ENCODE measurements around the gene HIP1. TPM values are rescaled to one million over a fixed set of nuclear protein-coding genes. Genes with fewer than 3 reads are reported as not detected.

HIP1 gene
- total RNA-seq, 1 experiment from 2014 or later = 43.3 TPM

DNA sequence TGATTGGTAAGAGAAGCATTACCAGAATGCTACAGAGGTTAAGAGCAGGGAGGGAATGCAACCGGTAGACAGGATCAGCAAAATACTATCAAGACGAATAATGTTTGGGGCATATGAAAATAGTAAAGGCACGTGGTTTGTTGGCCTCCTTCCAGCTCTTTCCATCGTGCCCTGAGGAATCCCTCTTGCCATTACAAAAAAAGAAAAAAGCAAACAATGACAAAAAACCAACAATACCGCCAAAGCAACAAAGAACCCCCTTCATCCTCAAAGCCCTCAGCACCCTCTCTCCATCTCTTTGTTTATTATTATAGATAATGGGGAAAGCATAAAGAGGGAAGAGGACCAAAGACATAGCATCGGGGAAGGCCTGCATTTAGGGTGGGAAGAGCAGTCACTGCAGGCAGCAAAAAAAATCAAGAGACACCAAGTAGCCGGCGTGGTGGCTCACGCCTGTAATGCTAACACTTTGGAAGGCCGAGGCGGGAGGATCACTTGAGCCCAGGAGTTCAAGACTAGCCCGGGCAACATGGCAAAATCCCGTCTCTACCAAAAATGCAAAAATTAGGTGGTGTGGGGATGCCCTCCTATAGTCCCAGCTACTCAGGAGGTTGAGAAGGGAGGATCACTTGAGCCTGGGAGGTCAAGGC is 78.0 kb downstream of the HIP1 start:
- ATAC-seq (no peak), DNase-seq (ENCODE audit: low read depth, low spot score) (no peak)
- Histone ChIP-seq H3K27me3 (ENCODE audit: control insufficient read depth, insufficient read depth, low read length) (no peaks in the 10 kb centered on the region), H3K27ac (ENCODE audit: low read length) (no peak overlapping the region), H3K36me3 (ENCODE audit: control insufficient read depth, insufficient read depth, low read length) (no peaks in the 10 kb centered on the region), H3K4me3 (ENCODE audit: low read depth in 2 of 2, low read length in 2 of 2) (no peak overlapping the region), H3K9me3 (ENCODE audit: control insufficient read depth, insufficient read depth, low read depth, low read length) (no peaks in the 10 kb centered on the region), H3K4me1 (ENCODE audit: control insufficient read depth, insufficient read depth, low read length) (no peaks in the 10 kb centered on the region)
- TF ChIP-seq TCF7L2 (IDR thresholded peaks at IDR 0.05; ENCODE audit: low read depth, low read length) (no peak), POLR2AphosphoS5 (IDR thresholded peaks at IDR 0.05; ENCODE audit: low read depth, low read length) (no peak), SIN3A (IDR thresholded peaks at IDR 0.05; ENCODE audit: borderline replicate concordance, insufficient read depth, low read depth, low read length) (no peak)
- TF ChIP-seq, protein P1, sequence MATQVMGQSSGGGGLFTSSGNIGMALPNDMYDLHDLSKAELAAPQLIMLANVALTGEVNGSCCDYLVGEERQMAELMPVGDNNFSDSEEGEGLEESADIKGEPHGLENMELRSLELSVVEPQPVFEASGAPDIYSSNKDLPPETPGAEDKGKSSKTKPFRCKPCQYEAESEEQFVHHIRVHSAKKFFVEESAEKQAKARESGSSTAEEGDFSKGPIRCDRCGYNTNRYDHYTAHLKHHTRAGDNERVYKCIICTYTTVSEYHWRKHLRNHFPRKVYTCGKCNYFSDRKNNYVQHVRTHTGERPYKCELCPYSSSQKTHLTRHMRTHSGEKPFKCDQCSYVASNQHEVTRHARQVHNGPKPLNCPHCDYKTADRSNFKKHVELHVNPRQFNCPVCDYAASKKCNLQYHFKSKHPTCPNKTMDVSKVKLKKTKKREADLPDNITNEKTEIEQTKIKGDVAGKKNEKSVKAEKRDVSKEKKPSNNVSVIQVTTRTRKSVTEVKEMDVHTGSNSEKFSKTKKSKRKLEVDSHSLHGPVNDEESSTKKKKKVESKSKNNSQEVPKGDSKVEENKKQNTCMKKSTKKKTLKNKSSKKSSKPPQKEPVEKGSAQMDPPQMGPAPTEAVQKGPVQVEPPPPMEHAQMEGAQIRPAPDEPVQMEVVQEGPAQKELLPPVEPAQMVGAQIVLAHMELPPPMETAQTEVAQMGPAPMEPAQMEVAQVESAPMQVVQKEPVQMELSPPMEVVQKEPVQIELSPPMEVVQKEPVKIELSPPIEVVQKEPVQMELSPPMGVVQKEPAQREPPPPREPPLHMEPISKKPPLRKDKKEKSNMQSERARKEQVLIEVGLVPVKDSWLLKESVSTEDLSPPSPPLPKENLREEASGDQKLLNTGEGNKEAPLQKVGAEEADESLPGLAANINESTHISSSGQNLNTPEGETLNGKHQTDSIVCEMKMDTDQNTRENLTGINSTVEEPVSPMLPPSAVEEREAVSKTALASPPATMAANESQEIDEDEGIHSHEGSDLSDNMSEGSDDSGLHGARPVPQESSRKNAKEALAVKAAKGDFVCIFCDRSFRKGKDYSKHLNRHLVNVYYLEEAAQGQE (IDR thresholded peaks at IDR 0.05; ENCODE audit: insufficient read depth in 1 of 2, low read depth in 2 of 2, low read length in 1 of 2) = no peak
- TF ChIP-seq, protein P2, sequence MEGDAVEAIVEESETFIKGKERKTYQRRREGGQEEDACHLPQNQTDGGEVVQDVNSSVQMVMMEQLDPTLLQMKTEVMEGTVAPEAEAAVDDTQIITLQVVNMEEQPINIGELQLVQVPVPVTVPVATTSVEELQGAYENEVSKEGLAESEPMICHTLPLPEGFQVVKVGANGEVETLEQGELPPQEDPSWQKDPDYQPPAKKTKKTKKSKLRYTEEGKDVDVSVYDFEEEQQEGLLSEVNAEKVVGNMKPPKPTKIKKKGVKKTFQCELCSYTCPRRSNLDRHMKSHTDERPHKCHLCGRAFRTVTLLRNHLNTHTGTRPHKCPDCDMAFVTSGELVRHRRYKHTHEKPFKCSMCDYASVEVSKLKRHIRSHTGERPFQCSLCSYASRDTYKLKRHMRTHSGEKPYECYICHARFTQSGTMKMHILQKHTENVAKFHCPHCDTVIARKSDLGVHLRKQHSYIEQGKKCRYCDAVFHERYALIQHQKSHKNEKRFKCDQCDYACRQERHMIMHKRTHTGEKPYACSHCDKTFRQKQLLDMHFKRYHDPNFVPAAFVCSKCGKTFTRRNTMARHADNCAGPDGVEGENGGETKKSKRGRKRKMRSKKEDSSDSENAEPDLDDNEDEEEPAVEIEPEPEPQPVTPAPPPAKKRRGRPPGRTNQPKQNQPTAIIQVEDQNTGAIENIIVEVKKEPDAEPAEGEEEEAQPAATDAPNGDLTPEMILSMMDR (IDR thresholded peaks at IDR 0.05) = no peak
- in situ Hi-C loops (cut with HindIII; ENCODE audit: low pct_unique_long_range_greater_than_20kb, low sequenced_read_pairs) = no loop called here
- BruUV-seq (replicated peaks) = no TSS peak
- intact Hi-C loops (cut with micrococcal nuclease; ENCODE audit: unreplicated experiment) = no loop called here
- POLR2A ChIA-PET = no interaction called here
- CTCF ChIA-PET = interaction anchor here (0.7 kb wide), 1 partner anchor 16 kb away, joined by 4 read pairs; no protein-coding TSS in a partner anchor

DNA sequence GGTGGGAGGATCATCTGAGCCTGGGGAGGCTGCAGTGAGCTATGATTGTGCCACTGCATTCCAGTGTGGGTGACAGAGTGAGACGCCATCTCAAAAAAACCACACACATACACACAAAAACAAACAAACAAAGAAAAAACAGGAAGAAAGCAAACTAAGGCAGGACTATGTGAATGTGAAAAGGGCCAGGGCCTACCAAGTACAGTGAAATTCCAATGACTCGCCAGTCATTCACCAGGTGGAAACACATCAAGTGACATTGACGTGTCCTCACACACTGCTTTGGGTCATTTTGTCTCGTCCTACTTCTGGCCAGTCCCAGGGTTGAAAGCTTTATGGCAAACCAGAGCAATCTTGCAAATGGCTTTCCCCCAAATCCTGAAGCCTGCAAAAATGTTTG is 79.9 kb downstream of the HIP1 start:
- peak; percentile 46 for DNase-seq (ENCODE audit: low read depth, low spot score)
- no peaks in the 10 kb centered on the region for H3K4me1 ChIP-seq (ENCODE audit: control insufficient read depth, insufficient read depth, low read length)
- in situ Hi-C loops (cut with HindIII; ENCODE audit: low pct_unique_long_range_greater_than_20kb, low sequenced_read_pairs) (no loop called here), intact Hi-C loops (cut with micrococcal nuclease; ENCODE audit: unreplicated experiment) (no loop called here)
- peak; percentile 60 for ATAC-seq
- no peaks in the 10 kb centered on the region for H3K9me3 ChIP-seq (ENCODE audit: control insufficient read depth, insufficient read depth, low read depth, low read length)
- H3K27me3 ChIP-seq (ENCODE audit: control insufficient read depth, insufficient read depth, low read length) = no peaks in the 10 kb centered on the region
- ChIA-PET POLR2A (no interaction called here), CTCF (no interaction called here)
- no TSS peak for BruUV-seq (replicated peaks)
- peak overlapping the region; percentile 14; the same call in 1 of the 2 replicates for H3K27ac ChIP-seq (ENCODE audit: low read length)
- no peak overlapping the region for H3K4me3 ChIP-seq (ENCODE audit: low read depth in 2 of 2, low read length in 2 of 2)
- TF ChIP-seq POLR2AphosphoS5 (IDR thresholded peaks at IDR 0.05; ENCODE audit: low read depth, low read length) = no peak
- TF ChIP-seq, protein P1 (IDR thresholded peaks at IDR 0.05; ENCODE audit: insufficient read depth in 1 of 2, low read depth in 2 of 2, low read length in 1 of 2) = no peak
- H3K36me3 ChIP-seq (ENCODE audit: control insufficient read depth, insufficient read depth, low read length) = no peaks in the 10 kb centered on the region
